HG02981 (cell line): Measurements from ENCODE around the gene TTC22.

Source experiments
- ATAC-seq: cut with Tn5 transposase; IDR thresholded peaks from one replicate; pipeline ENCODE4 v1.9.1; 2021; ENCODE audit warnings: mild to moderate bottlenecking, moderate library complexity; ENCODE audit not compliant: unreplicated experiment

Gene TTC22

GRCh38 chr1:54800899-54801759 lies at the start of gene TTC22:
Gene TTC22 (minus strand): TSS chr1:54801323. CDS start chr1:54801163, 160 bp downstream.
- ATAC-seq: peak; percentile 79

GRCh38 chr1:54850737-54851136 lies 49.6 kb upstream of the TTC22 start:
- ATAC-seq: no peak

- ATAC-seq: no peak
Observed at GRCh38 chr1:54850069-54850730, 49.1 kb upstream of the TTC22 start.

GRCh38 chr1:54849219-54850068 lies 48.3 kb upstream of the TTC22 start:
- no peak for ATAC-seq

GRCh38 chr1:54848134-54848948 lies 47.2 kb upstream of the TTC22 start:
- ATAC-seq: no peak

GRCh38 chr1:54846716-54847284 lies 45.7 kb upstream of the TTC22 start:
- ATAC-seq: no peak

GRCh38 chr1:54846301-54846700 lies 45.2 kb upstream of the TTC22 start:
- ATAC-seq: no peak

- no peak for ATAC-seq
Observed at GRCh38 chr1:54845772-54846171, 44.6 kb upstream of the TTC22 start.

GRCh38 chr1:54844564-54844963 lies 43.4 kb upstream of the TTC22 start:
- no peak for ATAC-seq

- no peak for ATAC-seq
Observed at GRCh38 chr1:54843449-54843848, 42.3 kb upstream of the TTC22 start.

GRCh38 chr1:54842963-54843362 lies 41.8 kb upstream of the TTC22 start:
- ATAC-seq: no peak

- ATAC-seq: no peak
Observed at GRCh38 chr1:54842206-54842915, 41.2 kb upstream of the TTC22 start.

GRCh38 chr1:54839824-54840223 lies 38.7 kb upstream of the TTC22 start:
- no peak for ATAC-seq

- ATAC-seq: no peak
Observed at GRCh38 chr1:54838565-54839180, 37.5 kb upstream of the TTC22 start.

GRCh38 chr1:54837002-54837853 lies 36.1 kb upstream of the TTC22 start:
- no peak for ATAC-seq

- no peak for ATAC-seq
Observed at GRCh38 chr1:54836594-54836993, 35.5 kb upstream of the TTC22 start.

- no peak for ATAC-seq
Observed at GRCh38 chr1:54835970-54836369, 34.8 kb upstream of the TTC22 start.
